Right lung (tissue), 5 donors: ENCODE measurements around the gene SYK. TPM values are rescaled to one million over a fixed set of nuclear protein-coding genes. Genes with fewer than 3 reads are reported as not detected.
A peak's percentile ranks its signal among the peaks of the same experiment; 100 is the strongest.
"Not testable (repeated sequence)": the region's sequence is repeated elsewhere in the genome, so short reads cannot be mapped to it uniquely, and the experiment has no call there.

ENCODE experiments used
- DNase-seq, 2 donors: peaks; one replicate each; pipeline ENCODE4 v3.0.0-alpha.2; 2013
- polyA plus RNA-seq, 5 donors: library from polyadenylated mRNA; unstranded; fragments of 120-200 nt; gene quantifications; one replicate each; pipeline versions ENCODE4 v1.2.1 to v1.2.3, GENCODE V29; 2013; ENCODE audit warnings: inconsistent platforms in 1 of 5, low replicate concordance in 1 of 5; ENCODE audit not compliant: insufficient read length in 5 of 5, insufficient read depth in 1 of 5

Gene SYK
- polyA plus RNA-seq, 5 donors = 15.9 to 19.6 (median 16.7) TPM

DNA sequence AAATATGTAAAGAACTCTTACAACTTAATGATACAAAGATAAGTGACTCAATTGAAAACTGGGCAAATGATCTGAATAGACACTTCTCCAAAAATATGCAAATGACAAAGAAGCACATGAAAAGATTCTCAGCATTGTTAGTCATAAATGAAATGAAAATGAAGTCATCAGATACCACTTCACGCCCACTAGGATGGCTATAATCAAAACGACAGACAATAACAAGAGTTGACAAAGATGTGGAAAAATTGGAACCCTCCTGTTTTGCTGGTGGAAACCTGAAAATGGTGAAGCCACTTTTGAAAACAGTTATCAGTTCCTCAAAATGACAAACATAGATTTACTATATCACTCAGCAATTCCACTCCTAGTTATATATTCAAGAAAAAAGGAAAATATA is 7.9 kb upstream of the SYK start:
- no peak for DNase-seq

DNA sequence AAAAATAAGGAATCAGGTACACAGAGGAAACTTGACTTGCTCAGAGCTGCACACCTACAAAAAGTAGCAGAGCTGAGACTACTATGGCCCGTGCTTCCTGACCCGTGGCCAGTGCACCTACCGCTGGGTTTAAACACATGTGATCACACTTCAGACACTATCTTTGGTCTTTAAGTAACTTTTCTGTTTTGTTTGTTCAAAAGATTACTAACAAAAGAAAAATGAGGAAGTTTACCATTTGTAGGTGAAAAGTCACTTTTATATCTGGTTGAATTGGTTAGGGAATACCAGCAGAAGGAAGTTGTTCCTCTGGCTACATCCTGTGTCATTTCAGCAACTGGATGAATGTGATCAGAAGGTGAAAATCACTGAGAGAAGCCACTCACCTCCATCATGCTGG is 6.5 kb upstream of the SYK start:
- no peak for DNase-seq

DNA sequence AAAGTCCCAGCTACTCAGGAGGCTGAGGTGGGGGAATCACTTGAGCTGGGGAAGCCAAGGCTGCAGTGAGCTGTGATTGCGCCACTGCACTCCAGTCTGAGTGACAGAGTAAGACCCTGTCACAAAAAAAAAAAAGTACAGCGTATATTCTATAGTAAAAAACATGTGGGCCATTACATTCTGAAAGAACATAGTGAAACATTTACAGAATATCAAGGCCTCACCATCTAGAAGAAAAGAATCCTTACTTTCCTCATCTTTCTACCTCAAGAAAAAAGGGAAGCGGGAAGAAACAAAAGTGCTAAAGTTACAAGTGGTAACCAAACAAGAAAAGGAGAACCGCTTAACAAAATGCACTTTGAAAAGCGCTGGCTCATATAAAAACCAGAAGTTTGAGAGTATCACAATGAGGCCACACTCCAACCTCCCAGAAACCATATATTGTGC is 5.7 kb upstream of the SYK start:
- no peak for DNase-seq

DNA sequence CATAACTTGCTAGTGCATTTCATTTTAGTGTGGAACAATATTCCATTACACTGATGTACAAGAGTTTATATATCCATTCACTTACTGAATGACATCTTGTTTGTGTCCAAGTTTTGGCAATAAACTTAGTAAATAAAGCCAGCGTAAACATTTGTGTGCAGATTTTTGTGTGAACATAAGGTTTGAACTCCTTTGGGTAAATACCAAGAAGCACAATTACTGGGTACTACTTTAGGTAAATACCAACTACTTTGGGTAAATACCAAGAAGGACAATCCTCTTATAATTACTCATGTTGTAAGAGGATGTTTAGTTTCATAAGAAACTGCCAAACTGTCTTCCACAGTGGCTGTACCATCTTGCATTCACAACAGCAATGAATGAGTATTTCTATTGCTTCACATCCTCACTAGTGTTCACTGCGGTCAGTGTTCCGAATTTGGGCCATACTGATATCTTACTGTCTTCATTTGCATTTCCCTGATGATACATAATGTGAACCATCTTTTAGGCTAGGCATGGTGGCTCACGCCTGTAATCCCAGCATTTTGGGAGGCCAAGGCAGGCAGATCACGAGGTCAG is 2.3 kb upstream of the SYK start:
- no peak for DNase-seq

GRCh38 chr9:90801973-90802322 is 329 bp downstream of the SYK start:
- no peak for DNase-seq

- DNase-seq = no peak
Measured at GRCh38 chr9:90802386-90802985, 867 bp downstream of the SYK start.

- DNase-seq = no peak
Measured at GRCh38 chr9:90803860-90804593, 2.4 kb downstream of the SYK start.

DNA sequence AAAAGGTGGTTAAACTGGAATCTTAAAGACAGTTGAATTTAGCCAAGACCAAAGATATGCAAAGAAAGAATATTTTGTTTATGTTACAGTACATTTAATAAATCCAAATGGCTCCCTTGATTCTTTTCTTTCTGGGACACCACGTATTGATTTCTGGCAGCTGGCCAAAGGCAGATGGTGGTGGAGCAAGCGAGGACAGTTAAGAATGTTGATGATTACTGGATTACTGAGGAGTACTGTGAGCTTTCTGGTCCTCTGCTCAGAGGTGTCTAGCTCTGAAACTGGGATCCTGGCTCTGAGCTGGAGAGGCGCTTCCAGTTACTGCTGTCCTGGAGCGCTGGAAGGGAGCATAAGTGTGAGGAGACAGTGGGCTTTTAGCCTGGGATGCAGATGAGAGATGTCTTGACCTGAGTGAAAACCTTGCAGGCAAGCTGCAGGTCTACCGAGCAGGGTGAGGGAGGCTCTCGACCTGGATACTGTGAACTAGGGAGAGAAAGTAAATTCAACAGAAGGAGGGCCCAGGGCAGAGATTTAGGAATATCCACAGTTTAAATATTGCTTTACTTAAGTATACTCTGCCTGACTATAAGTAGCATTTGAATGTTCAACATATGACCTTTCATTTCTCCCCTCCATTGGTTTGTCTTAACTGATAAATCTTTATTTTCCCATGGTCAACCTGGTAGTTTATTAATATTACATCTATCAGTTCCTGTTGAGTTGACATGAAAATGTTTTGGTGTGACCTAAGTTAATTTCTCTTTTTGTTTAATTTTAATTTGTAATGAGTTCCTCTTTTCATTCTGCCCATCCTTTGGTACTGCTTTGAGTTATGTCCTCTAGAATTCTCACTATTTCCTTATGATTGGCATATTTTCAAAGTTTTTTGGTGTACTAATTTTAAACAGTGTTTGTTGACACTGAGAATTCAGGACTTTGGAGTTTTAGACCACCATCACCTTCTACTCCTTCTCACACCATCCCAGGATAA is 3.7 kb downstream of the SYK start:
- DNase-seq = no peak

DNA sequence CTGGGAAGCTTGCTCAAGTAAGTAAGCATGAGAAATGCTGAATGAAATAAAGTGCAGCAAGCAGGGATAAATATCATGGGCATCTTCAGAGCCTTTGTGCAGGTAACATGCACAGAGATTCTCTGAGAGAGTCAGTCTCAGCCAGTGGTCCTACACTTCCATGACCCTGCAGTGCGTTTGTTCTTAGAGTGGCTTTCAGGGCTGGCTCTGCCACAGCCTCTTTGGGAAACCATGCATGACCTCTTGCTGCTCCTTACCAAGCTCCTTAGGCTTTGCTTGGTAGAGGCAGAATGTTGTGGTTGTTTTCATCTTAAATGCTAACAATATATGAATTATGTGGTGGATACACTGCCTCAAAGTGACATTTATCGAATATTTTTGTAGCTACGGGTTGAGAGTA is 5.4 kb downstream of the SYK start:
- DNase-seq = no peak

DNA sequence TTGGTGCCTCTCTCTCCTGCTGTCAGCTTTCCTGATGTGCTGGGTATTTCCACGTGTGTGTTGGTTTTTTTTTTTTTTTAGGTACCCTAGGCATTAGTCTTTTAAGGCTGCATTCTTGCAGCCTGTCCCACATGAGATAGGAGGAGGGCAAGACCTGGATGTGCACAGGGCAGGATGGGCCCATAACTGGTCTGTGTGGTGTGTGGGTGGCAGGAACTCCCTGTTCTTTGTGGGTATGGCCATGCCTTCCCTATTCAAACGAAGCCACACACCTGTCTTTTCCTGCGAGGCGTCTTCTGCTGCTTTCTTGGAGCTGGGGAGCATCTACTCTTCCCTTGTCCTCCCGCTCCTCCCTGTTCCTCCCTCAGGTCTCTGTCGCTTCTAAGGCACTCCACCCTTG is 6.8 kb downstream of the SYK start:
- DNase-seq = no peak

DNA sequence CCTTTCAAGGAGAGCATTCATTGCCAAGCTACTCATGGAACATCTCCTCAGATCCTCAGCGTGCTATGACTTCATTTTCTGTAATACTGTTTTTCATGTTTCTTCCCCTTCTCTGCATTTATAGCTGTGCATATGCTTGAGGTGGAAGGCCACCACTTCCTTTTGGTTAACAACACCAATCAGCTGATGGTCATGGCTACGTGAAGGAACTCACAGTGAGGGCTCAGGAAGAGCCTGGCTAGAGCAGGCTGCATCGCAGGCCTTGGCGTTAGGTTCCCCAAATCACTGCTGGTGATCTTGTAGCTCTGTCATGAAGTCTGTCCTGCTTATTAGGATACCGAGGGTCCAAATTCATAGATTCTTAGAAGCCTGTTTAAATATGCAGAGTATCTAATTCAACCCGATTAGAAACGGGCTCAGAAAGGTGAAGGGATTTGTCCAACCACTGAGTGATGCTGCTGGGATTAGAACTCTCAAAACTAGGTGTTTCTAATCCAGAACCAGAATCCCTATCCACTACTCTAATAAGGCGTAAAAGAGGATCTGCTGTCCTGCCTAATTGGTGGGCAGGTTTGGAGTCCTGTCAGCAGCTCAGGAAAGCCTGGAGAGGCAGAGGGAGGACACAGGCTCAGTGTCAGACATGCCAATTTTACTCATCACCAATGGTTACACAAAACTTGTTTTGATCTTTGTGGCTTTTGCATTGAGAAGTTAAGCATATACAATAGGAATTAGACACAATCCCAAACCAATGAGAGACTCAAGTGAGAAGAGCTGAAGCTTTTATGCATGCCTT is 7.5 kb downstream of the SYK start:
- DNase-seq = no peak

DNA sequence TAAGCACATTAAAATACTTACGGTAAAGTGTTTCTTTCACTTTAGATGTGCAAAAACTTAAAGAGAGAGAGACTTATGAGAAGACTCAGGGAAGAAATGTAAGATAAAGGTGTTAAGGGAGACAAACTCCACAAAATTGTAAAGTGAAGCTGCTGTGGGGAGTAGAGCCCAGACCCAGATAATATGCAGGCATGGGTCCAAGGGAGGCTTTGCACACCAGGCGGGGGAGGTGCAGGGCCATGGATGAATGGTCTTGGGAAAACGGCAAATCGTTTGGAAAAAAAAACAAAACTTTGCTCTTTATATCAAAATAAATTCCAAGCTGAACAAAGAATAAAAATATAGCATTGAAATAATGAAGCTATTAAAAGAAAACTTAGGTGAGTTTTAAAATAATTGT is 9.1 kb downstream of the SYK start:
- no peak for DNase-seq

DNA sequence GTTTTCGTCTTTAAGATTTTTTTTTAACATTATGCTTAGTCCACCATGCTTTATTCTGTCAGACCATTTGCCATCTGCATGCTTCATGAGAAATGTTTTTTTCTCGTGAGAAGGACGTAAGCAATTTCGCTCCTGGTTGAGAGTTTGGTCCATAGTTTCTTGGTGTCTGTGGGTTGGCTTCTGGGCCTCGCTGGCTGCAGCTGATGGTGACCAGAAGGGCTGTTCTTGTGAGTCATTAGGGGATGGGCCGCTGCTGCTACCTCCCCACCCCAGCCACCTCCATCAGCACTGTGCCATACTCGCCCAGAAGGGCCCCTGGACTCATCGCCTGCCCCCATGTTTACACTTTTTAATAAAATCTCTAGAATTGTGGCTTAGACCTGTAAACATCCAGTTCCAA is 11.4 kb downstream of the SYK start:
- no peak for DNase-seq

DNA sequence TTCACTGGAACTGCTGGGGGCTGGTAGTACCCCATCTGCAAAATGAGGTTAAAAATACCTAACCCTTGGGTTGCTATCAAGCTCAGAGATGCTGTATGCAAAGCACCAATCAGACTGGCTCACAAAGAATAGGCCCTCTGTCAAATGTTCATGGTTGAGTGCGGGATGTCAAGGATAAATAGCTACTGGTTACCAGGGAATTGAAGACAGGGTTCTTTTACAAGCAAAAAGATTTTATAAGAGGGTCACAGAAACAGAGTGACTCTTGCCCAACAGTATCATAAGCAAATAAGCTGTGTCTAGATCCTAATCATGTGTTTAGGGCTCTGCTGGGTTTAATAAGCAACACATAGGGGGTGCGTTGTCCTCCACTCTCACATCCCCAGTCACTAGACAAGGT is 11.9 kb downstream of the SYK start:
- DNase-seq = no peak

GRCh38 chr9:90814355-90814754 is 12.7 kb downstream of the SYK start:
- DNase-seq = no peak

GRCh38 chr9:90815183-90815943 is 13.7 kb downstream of the SYK start:
- peak in 1 of 2 donors; percentile 15 for DNase-seq

- DNase-seq = no peak
Measured at GRCh38 chr9:90815944-90816357, 14.3 kb downstream of the SYK start.

GRCh38 chr9:90816690-90817089 is 15.1 kb downstream of the SYK start:
- no peak for DNase-seq

- DNase-seq = no peak
Measured at GRCh38 chr9:90818279-90818678, 16.7 kb downstream of the SYK start.

DNA sequence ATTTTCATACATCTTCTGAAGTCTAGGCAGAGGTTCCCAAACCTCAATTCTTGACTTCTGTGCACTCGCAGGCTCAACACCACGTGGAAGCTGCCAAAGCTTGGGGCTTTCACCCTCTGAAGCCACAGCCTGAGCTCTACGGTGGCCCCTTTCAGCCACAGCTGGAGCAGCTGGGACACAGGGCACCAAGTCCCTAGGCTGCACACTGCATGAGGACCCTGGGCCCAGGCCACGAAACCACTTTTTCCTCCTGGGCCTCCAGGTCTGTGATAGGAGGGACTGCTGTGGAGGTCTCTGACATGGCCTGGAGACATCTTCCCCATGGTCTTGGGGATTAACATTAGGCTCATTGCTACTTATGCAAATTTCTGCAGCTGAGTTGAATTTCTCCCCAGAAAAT is 18.8 kb downstream of the SYK start:
- DNase-seq = not testable (repeated sequence)

DNA sequence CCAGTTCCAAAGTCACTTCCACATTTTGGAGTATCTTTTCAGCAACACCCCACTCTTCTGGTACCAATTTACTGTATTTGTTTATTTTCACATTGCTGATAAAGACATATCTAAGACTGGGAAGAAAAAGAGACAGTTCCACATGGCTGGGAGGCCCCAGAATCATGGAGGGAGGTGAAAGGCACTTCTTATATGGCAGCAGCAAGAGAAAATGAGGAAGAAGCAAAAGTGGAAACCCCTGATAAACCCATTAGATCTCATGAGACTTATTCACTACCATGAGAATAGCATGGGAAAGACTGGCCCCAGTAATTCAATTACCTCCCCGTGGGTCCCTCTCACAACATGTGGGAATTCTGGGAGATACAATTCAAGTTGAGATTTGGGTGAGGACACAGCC is 19.6 kb downstream of the SYK start:
- not testable (repeated sequence) for DNase-seq
